Germinal center (tissue), 1 donor: Measurements from ENCODE around the gene GDA.
"Not testable (repeated sequence)": the region's sequence is repeated elsewhere in the genome, so short reads cannot be mapped to it uniquely, and the experiment has no call there.

Source experiments
- DNase-seq: peaks from one replicate; pipeline ENCODE4 v3.0.0; 2012; ENCODE audit warnings: mixed read lengths, low spot score

GDA gene

GRCh38 chr9:72278959-72279358 lies 129.7 kb downstream of the GDA start:
- DNase-seq: no peak

- DNase-seq: peak; percentile 71
Measured at GRCh38 chr9:72280913-72281500, 131.8 kb downstream of the GDA start.

GRCh38 chr9:72289401-72289800 lies 140.2 kb downstream of the GDA start:
- no peak for DNase-seq

- no peak for DNase-seq
Measured at GRCh38 chr9:72290311-72290710, 141.1 kb downstream of the GDA start.

- DNase-seq: not testable (repeated sequence)
Measured at GRCh38 chr9:72291576-72291975, 142.3 kb downstream of the GDA start.

GRCh38 chr9:72292256-72292682 lies 143.0 kb downstream of the GDA start:
- no peak for DNase-seq

GRCh38 chr9:72292874-72293607 lies 143.8 kb downstream of the GDA start:
- no peak for DNase-seq

GRCh38 chr9:72294936-72295335 lies 145.7 kb downstream of the GDA start:
- DNase-seq: no peak

GRCh38 chr9:72297516-72297915 lies 148.3 kb downstream of the GDA start:
- no peak for DNase-seq

GRCh38 chr9:72299017-72299603 lies 149.9 kb downstream of the GDA start:
- no peak for DNase-seq

- no peak for DNase-seq
Measured at GRCh38 chr9:72300873-72301272, 151.6 kb downstream of the GDA start.
